OCI-LY7 (cell line): Measurements from ENCODE around the gene WWTR1. TPM values are rescaled to one million over a fixed set of nuclear protein-coding genes. Genes with fewer than 3 reads are reported as not detected.

ENCODE experiments used
- BruUV-seq: library from RNA; stranded (reverse); fragments of 400-500 nt; replicated peaks from 2 replicates; lab custom pipeline; 2021; lab: Mats Ljungman, UMichigan
- CTCF ChIA-PET: fragments of 300-600 bp; sonication (Branson Sonifier 250); formaldehyde crosslinking; loops from one replicate; lab custom pipeline; 2022; ENCODE audit warnings: antibody characterized with exemption; ENCODE audit not compliant: unreplicated experiment; lab: Charles Lee
- POLR2A ChIA-PET: fragments of 300-600 bp; sonication (Branson Sonifier 250); formaldehyde crosslinking; loops from one replicate; lab custom pipeline; 2022; ENCODE audit warnings: antibody characterized with exemption; lab: Charles Lee
- DNase-seq: peaks from one replicate; pipeline ENCODE4 v3.0.0-alpha.2; 2015; ENCODE audit warnings: low spot score
- H2AFZ ChIP-seq: fragments of 200-600 bp; sonication (generic), shearing (Covaris generic); 2 replicates; pipeline ENCODE4 v1.6.1; 2014; ENCODE audit warnings: mild to moderate bottlenecking, antibody characterized with exemption, low read length, moderate library complexity
- H3K27ac ChIP-seq: fragments of 200-600 bp; sonication (generic); 2 replicates; pipeline ENCODE4 v1.5.1; 2014; ENCODE audit warnings: mixed run types, low read depth, mild to moderate bottlenecking, moderate library complexity, low read length, inconsistent platforms; ENCODE audit not compliant: poor library complexity, severe bottlenecking
- H3K36me3 ChIP-seq: fragments of 200-600 bp; sonication (generic); 2 replicates; pipeline ENCODE4 v1.6.1; 2014; ENCODE audit warnings: mild to moderate bottlenecking, antibody characterized with exemption, low read length, moderate library complexity, mixed read lengths; ENCODE audit not compliant: insufficient read depth
- H3K4me1 ChIP-seq: fragments of 200-600 bp; sonication (generic); 2 replicates; pipeline ENCODE4 v1.5.1; 2014; ENCODE audit warnings: mild to moderate bottlenecking, low read length; ENCODE audit not compliant: insufficient read depth, poor library complexity, severe bottlenecking
- H3K4me2 ChIP-seq: fragments of 200-600 bp; sonication (generic); 2 replicates; pipeline ENCODE4 v1.6.1; 2014; ENCODE audit warnings: mild to moderate bottlenecking, low read length
- H3K4me3 ChIP-seq: fragments of 200-600 bp; sonication (generic); 2 replicates; pipeline ENCODE4 v1.5.1; 2014; ENCODE audit warnings: mild to moderate bottlenecking, low read depth, low read length; ENCODE audit not compliant: poor library complexity, severe bottlenecking
- H3K79me2 ChIP-seq: fragments of 200-600 bp; sonication (generic); 2 replicates; pipeline ENCODE4 v1.6.1; 2016; ENCODE audit warnings: low read depth, mild to moderate bottlenecking, low read length, moderate library complexity, mixed read lengths; ENCODE audit not compliant: insufficient read depth
- H3K9me2 ChIP-seq: fragments of 200-600 bp; sonication (generic); 2 replicates; pipeline ENCODE4 v1.6.1; 2016; ENCODE audit warnings: mild to moderate bottlenecking, low read length, mixed read lengths; ENCODE audit not compliant: insufficient read depth
- H3K9me3 ChIP-seq: fragments of 200-600 bp; sonication (generic); 2 replicates; pipeline ENCODE4 v1.6.1; 2014; ENCODE audit warnings: mild to moderate bottlenecking, mixed run types, low read length, mixed read lengths
- H4K20me1 ChIP-seq: fragments of 200-600 bp; sonication (generic); 2 replicates; pipeline ENCODE4 v1.6.1; 2014; ENCODE audit warnings: mild to moderate bottlenecking, antibody characterized with exemption, low read length, moderate library complexity, mixed read lengths; ENCODE audit not compliant: insufficient read depth
- CTCF ChIP-seq: fragments of 200-600 bp; sonication (generic); conservative IDR thresholded peaks from 2 replicates; pipeline ENCODE4 v1.5.1; 2014; ENCODE audit warnings: mild to moderate bottlenecking, antibody characterized with exemption, low read length, moderate library complexity, mixed read lengths
- EZH2phosphoT487 ChIP-seq: fragments of 200-600 bp; sonication (generic); IDR thresholded peaks from 2 replicates; pipeline ENCODE4 v1.6.1; 2018; ENCODE audit warnings: low read depth, borderline replicate concordance, mild to moderate bottlenecking, mixed run types, antibody characterized with exemption, low read length, moderate library complexity, mixed read lengths
- intact Hi-C: fragments of 100-400 bp; cut with micrococcal nuclease; formaldehyde crosslinking; loops from one replicate; pipeline ENCODE4 v1.10.0; 2022; ENCODE audit not compliant: unreplicated experiment
- total RNA-seq, 2 experiments: library from RNA; depleted of rRNA in 1 of 2; stranded (reverse); fragments of >200 nt in 1 of 2; shearing (Covaris generic) in 1 of 2; gene quantifications; 2 replicates each; pipeline ENCODE4 v1.2.3, GENCODE V29; 2014 to 2022

The WWTR1 gene
- total RNA-seq, 2 experiments from 2014 or later: 0.15 TPM; not detected in 1

- Histone ChIP-seq H3K4me2 (no peak overlapping the region), H2AFZ (no peak overlapping the region), H3K27ac (no peak overlapping the region), H3K4me3 (no peak overlapping the region), H3K36me3 (no peaks in the 10 kb centered on the region), H3K4me1 (no peaks in the 10 kb centered on the region), H3K9me2 (no peaks in the 10 kb centered on the region), H4K20me1 (no peaks in the 10 kb centered on the region), H3K9me3 (no peaks in the 10 kb centered on the region), H3K79me2 (no peaks in the 10 kb centered on the region)
- ChIA-PET CTCF (no interaction called here), POLR2A (no interaction called here)
- TF ChIP-seq CTCF: no peak
- TF ChIP-seq EZH2phosphoT487: no peak
- no TSS peak for BruUV-seq
- intact Hi-C loops: no loop called here
- DNase-seq: no peak
These were observed 75.4 kb downstream of the WWTR1 start for GRCh38 chr3:149582395-149582794.

DNA sequence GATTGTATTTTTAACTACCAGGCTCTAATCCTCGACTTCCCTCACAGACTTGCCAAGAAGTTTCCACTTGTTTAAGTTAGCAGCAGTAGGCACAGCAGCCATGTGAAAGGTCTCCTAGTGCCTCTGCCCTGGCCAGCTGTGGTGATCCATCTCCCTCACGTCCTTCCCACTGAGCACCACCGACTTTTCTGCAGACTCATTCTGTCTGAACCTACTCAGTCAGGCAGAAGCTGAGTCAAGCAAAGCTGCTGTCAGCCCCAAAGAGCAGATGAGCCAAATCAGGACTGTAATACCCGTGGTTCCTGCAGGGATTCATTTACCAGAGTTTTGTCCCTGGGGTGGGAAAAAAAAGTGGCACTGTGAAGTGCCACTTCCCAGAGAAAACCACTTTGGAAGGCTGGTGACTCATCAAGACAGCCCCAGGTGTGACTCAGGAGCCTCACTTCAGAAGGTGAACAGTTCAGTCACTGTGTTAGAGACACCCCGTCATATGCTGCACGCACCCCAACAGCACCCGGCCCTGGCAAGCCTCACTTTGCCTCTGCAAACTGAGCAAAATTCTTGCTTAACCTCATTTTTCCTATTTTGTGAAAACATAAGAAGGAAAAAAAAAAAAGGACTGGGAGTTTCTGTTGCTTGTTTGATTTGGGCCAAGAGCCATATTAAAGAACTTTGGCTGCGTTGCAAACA, 76.0 kb downstream of the WWTR1 start:
- H3K79me2 ChIP-seq: no peaks in the 10 kb centered on the region
- H2AFZ ChIP-seq: no peak overlapping the region
- no peak for DNase-seq
- H3K27ac ChIP-seq: no peak overlapping the region
- no TSS peak for BruUV-seq
- intact Hi-C loops: no loop called here
- no peaks in the 10 kb centered on the region for H3K9me3 ChIP-seq
- TF ChIP-seq EZH2phosphoT487: no peak
- no peak for TF ChIP-seq CTCF
- ChIA-PET CTCF (no interaction called here), POLR2A (interaction anchor here (0.7 kb wide), 1 partner anchor 23 kb away, joined by 3 read pairs; no protein-coding TSS in a partner anchor)
- no peaks in the 10 kb centered on the region for H3K4me1 ChIP-seq
- H4K20me1 ChIP-seq: no peaks in the 10 kb centered on the region
- no peaks in the 10 kb centered on the region for H3K36me3 ChIP-seq
- H3K4me3 ChIP-seq: no peak overlapping the region
- H3K4me2 ChIP-seq: no peak overlapping the region
- no peaks in the 10 kb centered on the region for H3K9me2 ChIP-seq

- intact Hi-C loops: no loop called here
- BruUV-seq: no TSS peak
- H2AFZ ChIP-seq: no peak overlapping the region
- ChIA-PET CTCF (no interaction called here), POLR2A (interaction anchor here (0.6 to 1.3 kb wide), 5 partner anchors 14 to 267 kb away, joined by 3 to 5 read pairs (median 4); no protein-coding TSS in a partner anchor)
- no peak overlapping the region for H3K4me3 ChIP-seq
- no peaks in the 10 kb centered on the region for H4K20me1 ChIP-seq
- H3K4me2 ChIP-seq: no peak overlapping the region
- H3K36me3 ChIP-seq: no peaks in the 10 kb centered on the region
- no peaks in the 10 kb centered on the region for H3K79me2 ChIP-seq
- TF ChIP-seq CTCF (no peak), EZH2phosphoT487 (no peak)
- no peaks in the 10 kb centered on the region for H3K9me3 ChIP-seq
- DNase-seq: no peak
- no peak overlapping the region for H3K27ac ChIP-seq
- no peaks in the 10 kb centered on the region for H3K9me2 ChIP-seq
- H3K4me1 ChIP-seq: no peaks in the 10 kb centered on the region
These were observed 76.6 kb downstream of the WWTR1 start for GRCh38 chr3:149581248-149581647.
